ENCODE measurements around the gene SERPINB2. TPM values are rescaled to one million over a fixed set of nuclear protein-coding genes. Genes with fewer than 3 reads are reported as not detected.

The SERPINB2 gene
- total RNA-seq, 6 experiments from 2014 or later: 30.9 to 91.5 (median 36.1) TPM

- no peaks in the 10 kb centered on the region for H3K36me3 Mint-ChIP-seq (ENCODE audit: low read depth)
- no peak for TF ChIP-seq CTCF (IDR thresholded peaks at IDR 0.05)
- no peaks in the 10 kb centered on the region for H3K27me3 Mint-ChIP-seq (ENCODE audit: insufficient read depth)
- H3K4me1 Mint-ChIP-seq (ENCODE audit: low read depth): peaks cover 31% of the 10 kb centered on the region
- no peaks in the 10 kb centered on the region for H3K9me3 Mint-ChIP-seq
- H3K4me3 Mint-ChIP-seq: no peak overlapping the region
- no peak for DNase-seq
- no peak overlapping the region for H3K27ac Mint-ChIP-seq
Measured at GRCh38 chr18:63892566-63892965, 5.1 kb downstream of the SERPINB2 start.

DNA sequence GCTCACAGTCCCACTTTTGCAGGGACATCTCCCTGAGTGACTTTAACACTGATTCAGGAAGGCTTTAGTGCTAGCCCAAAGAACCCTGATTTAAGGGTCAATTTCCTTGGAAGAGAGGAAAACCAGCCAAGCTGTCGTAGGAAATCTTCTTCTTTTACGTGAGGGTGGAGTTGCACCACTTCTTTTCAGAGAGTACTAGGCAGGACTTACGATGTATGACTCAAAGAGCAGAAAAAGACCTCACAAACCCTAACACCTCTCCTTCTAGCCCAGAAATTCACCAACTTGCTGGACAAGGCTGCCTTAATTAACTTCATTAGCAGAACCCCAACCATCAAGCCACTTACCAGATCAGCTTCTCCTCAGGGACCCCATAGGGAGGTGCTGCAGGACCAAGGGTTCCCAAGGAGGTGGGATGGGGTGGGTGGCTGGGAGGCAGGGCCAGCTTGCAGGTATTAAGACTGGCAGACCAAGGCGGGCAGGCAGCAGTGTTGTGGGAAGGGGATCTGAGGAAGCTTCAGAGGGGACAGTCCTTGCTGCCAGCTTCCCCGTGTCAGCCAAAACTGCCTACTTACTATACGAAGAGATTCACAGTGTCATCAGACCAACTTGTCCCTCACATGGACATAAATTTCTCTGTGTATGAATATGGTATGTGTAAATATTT lies 6.7 kb downstream of the SERPINB2 start:
- H3K27ac Mint-ChIP-seq: no peak overlapping the region
- H3K9me3 Mint-ChIP-seq: no peaks in the 10 kb centered on the region
- no peaks in the 10 kb centered on the region for H3K27me3 Mint-ChIP-seq (ENCODE audit: insufficient read depth)
- H3K4me1 Mint-ChIP-seq (ENCODE audit: low read depth): peaks cover 19% of the 10 kb centered on the region
- H3K36me3 Mint-ChIP-seq (ENCODE audit: low read depth): no peaks in the 10 kb centered on the region
- no peak overlapping the region for H3K4me3 Mint-ChIP-seq
- TF ChIP-seq CTCF (IDR thresholded peaks at IDR 0.05): no peak
- DNase-seq: no peak

GRCh38 chr18:63895190-63895589 lies 7.7 kb downstream of the SERPINB2 start:
- no peak for DNase-seq
- Mint-ChIP-seq H3K27ac (no peak overlapping the region), H3K4me3 (no peak overlapping the region), H3K27me3 (ENCODE audit: insufficient read depth) (peaks cover under 1% of the 10 kb centered on the region; the same call in 1 of the 2 replicates), H3K4me1 (ENCODE audit: low read depth) (peaks cover 19% of the 10 kb centered on the region), H3K9me3 (no peaks in the 10 kb centered on the region), H3K36me3 (ENCODE audit: low read depth) (no peaks in the 10 kb centered on the region)
- no peak for TF ChIP-seq CTCF (IDR thresholded peaks at IDR 0.05)

GRCh38 chr18:63897072-63897471 lies 9.6 kb downstream of the SERPINB2 start:
- H3K27ac Mint-ChIP-seq: no peak overlapping the region
- no peaks in the 10 kb centered on the region for H3K9me3 Mint-ChIP-seq
- no peaks in the 10 kb centered on the region for H3K36me3 Mint-ChIP-seq (ENCODE audit: low read depth)
- no peak overlapping the region for H3K4me3 Mint-ChIP-seq
- peaks cover 3% of the 10 kb centered on the region for H3K27me3 Mint-ChIP-seq (ENCODE audit: insufficient read depth)
- peaks cover 11% of the 10 kb centered on the region for H3K4me1 Mint-ChIP-seq (ENCODE audit: low read depth)
- no peak for TF ChIP-seq CTCF (IDR thresholded peaks at IDR 0.05)
- no peak for DNase-seq

DNA sequence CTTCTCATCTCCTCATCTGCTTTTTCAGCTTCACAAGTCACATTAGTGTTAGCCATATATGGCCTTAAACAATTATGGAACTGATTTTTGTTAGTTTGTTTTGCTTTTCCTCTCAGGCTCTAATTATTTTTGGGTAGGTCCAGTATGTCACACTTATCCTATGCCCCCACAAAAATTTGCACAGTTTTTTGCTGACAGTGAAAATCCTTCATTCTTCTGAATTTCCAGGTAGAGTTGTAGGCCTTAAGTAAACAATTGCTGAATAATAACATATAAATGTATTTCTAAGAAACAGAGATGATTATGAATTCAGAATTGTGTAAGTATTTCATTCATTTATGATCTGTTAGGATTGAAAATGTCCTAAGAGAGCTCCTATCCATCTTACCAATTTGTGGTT lies 11.7 kb downstream of the SERPINB2 start:
- H3K4me1 Mint-ChIP-seq (ENCODE audit: low read depth): peaks cover 5% of the 10 kb centered on the region; the same call in 1 of the 2 replicates
- no peak for TF ChIP-seq CTCF (IDR thresholded peaks at IDR 0.05)
- no peak overlapping the region for H3K4me3 Mint-ChIP-seq
- no peaks in the 10 kb centered on the region for H3K9me3 Mint-ChIP-seq
- H3K27ac Mint-ChIP-seq: no peak overlapping the region
- no peak for DNase-seq
- H3K27me3 Mint-ChIP-seq (ENCODE audit: insufficient read depth): peaks cover 8% of the 10 kb centered on the region
- H3K36me3 Mint-ChIP-seq (ENCODE audit: low read depth): no peaks in the 10 kb centered on the region; the same call in 1 of the 2 replicates
